Caki2 (cell line): ENCODE data around the gene ZDHHC14. TPM values are rescaled to one million over a fixed set of nuclear protein-coding genes. Genes with fewer than 3 reads are reported as not detected.
A peak's percentile ranks its signal among the peaks of the same experiment; 100 is the strongest.

Experiments used
- DNase-seq: peaks from one replicate; pipeline ENCODE4 v3.0.0-alpha.2; 2015; ENCODE audit warnings: low read depth
- in situ Hi-C: cut with HindIII; loops from 2 replicates; pipeline ENCODE4 v1.10.0; 2016; ENCODE audit warnings: low sequenced_read_pairs, low pct_unique_long_range_greater_than_20kb, mixed read lengths
- total RNA-seq: library from RNA; depleted of rRNA; stranded (reverse); fragments of >200 nt; shearing (Covaris generic); gene quantifications from 2 replicates; pipeline ENCODE4 v1.2.3, GENCODE V29; 2014; ENCODE audit warnings: low replicate concordance

The ZDHHC14 gene
- total RNA-seq, 1 experiment from 2014 or later: 9.8 TPM

DNA sequence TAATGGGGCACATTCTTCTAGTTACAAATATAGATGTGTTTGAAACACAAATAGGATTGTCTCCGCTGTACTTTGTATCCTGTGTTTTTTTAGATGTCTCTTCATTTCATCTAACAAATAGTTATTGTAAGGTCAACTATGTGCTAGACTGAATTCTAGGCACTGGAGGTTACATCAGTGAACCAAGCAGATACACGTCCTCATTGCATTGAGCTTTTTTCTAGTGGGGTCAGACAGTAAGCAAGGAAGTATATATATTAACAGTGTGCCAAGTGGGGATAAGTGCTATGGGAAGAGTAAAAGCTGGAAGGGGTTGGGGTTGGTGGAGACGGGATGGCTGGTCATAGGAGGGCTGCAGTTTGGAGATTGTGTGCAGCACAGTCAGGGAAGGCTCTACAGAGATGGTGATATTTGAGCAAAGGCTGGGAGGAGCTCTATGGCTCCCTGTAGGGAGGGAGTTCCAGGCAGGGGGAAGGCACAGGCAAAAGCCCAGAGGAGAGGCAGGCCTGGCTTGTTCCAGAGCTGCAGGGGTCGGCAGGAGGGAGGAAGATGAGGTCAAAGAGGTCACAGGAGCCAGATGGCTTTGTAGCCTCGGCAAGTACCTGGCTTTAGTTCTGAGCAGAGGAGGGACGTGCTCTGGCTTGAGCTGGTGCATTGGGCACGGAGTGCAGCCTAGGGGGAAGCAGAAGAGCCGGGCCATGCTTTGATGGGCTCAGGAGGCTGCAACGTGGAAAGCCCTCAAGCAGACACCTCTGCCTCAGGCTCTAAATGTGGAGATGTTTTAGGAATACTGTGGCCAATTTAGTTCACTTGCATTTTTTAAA, 152.3 kb downstream of the ZDHHC14 start:
- in situ Hi-C loops: no loop called here
- DNase-seq: no peak

DNA sequence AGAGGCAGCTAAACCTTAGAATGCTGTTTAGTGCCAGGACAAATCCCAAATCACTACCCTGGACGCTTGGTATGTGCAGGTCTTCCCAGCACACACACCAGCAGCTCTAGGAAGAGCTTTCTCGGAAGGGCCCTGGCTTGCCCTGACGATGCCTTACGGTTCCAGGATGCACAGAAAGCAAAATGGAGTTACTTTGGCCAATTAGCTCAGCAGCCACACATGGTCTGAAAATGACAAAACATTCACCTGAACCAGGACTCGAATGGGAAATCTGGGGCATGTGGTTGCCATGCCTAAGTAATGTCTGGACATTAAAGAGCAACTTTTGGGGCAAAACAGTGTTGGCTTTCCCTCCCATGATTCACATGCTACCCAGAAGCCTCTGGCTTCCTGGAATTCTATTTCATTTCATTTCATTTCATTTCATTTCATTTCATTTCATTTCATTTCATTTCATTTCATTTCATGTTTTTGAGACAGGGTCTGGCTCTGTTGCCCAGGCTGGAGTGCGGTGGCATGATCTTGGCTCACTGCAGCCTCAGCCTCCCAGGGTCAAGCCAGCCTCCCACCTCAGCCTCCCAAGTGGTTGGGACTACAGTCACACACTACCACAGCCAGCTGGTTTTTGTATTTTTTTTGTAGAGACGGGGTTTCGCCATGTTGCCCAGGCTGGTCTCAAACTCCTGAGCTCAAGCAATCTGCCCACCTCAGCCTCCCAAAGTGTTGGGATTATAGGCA, 153.3 kb downstream of the ZDHHC14 start:
- in situ Hi-C loops: no loop called here
- no peak for DNase-seq

DNA sequence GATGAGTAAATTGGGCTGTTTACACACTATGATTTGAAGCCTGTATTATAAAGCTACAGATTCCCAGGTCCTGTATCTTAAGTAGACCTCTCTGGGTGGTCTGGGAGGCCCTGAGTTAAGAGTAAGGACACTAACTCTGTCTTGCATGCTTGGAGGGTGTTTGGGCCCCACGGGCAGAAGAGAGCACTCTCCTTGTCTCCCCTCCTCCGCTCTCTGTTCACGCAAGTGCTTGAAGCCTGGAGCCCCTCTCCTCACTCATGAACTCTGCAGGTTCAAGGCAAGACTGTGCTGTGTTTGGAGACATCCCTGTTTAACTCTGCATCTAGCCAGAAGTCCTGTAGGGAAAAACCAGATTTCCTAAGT, 154.0 kb downstream of the ZDHHC14 start:
- in situ Hi-C loops: no loop called here
- no peak for DNase-seq

DNA sequence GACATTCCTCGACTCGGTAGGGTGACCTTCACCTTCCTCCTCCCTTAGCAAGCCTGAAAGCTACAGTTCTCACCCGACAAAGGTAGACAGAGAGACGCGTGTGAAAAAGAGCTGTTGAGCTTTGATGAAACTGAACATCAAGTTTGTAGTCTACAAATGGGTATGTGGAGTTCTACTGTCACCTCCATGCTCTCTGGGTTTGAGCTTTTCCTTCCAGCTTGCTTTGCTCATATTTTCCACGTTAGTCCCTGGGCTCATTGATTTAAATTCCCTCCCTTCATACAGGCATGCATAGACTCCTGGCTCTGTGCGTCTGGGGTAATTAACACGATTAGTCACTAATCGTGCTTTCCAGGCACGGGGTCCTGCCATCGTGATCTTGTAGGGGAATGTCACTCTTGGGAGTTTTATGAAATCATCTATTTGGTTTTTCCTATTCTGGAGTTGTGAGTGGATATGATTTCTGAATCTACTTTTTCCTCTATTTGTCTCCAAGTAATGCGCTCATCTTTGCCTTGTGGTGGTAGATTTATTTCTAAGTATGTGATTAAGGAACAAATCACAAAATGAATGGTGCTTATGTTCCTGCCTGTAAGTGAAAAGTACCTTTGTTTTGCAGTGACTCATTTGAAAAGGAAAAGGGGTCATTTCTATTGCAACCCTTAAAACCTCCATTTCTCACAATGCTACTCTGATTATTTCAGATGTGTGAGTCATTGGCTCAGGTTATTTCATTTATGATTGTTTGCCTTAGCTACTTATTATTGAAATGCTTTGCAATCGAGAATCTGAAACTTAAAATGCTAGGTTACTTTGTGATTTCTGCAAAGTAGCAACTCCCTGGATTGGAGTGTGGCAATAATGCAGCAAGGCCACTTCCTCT, 154.6 kb downstream of the ZDHHC14 start:
- DNase-seq: peak; percentile 53

DNA sequence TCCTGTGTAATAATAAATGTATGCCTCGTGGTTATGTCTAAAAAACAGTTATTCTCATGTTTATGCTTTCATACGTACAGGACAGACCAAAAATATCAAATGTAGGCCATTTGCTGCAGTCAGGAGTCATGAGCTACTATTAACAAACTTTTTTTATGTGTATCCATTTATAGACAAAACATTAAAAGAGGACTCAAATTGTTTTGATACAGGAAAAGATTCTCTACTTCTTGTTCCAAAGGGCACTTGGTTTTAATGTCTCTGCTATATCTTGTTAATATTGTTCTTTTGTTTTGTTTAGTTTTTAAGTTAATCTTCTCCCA, 155.2 kb downstream of the ZDHHC14 start:
- in situ Hi-C loops: no loop called here
- no peak for DNase-seq

More for the DNA sequence above, 154.6 kb downstream of the ZDHHC14 start:
- in situ Hi-C loops: no loop called here

DNA sequence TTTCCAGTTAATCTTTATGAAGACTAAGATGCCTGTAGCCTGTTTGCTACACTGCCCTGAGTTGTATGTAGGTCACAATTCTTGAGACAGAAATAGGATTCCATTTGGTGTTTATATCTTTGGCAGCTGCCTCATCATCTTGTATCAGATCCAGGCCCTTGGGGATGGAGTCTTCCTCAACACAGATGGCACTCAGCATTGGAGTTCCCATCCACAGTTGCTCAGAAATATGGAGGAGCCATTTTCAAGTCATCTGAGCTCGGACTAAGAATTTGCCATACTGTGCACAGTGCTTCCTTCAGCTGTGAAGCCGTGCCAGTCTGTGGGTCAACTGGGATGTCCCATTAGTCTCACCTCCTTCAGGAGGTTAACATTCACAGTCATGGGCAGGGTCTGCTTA, 156.6 kb downstream of the ZDHHC14 start:
- in situ Hi-C loops: no loop called here
- no peak for DNase-seq

DNA sequence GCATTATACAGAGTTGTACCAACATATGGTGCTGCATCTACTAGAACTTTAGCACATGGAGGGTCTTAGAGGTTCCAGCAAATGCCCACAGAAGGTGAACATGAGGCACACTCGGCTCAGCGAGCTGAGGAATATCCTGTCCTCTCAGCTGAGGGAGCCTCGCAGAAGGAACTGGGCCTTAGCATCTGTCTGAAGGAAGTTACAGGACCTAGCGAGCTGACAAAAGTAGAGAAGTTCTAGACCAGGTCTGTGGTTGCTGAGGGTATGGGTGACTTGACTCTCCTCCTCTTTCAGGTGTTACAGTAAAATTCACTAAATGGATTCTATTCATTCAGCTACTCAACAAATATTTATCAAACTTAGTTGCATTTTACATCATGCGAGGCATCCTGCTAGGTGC, 157.2 kb downstream of the ZDHHC14 start:
- in situ Hi-C loops: no loop called here
- DNase-seq: no peak

DNA sequence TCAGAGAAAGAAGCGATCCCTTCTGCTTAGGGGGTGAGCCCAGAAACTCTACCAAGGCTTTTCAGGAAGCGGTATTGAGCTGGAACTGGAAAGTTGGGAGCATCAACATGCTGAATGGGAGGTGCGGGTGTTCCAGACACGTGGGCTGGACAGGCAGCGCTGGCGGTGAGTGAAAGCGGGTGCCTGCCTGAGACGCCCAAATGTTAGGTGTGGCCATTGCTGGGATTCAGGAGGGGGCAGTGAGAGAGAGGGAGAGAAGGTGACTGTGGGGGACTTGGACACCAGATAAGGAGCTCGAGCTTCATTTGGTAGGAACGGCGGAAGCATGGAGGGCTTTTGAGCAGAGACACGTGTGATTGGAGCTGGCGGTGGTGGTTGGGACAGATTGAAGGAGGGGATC, 157.7 kb downstream of the ZDHHC14 start:
- in situ Hi-C loops: no loop called here
- no peak for DNase-seq

DNA sequence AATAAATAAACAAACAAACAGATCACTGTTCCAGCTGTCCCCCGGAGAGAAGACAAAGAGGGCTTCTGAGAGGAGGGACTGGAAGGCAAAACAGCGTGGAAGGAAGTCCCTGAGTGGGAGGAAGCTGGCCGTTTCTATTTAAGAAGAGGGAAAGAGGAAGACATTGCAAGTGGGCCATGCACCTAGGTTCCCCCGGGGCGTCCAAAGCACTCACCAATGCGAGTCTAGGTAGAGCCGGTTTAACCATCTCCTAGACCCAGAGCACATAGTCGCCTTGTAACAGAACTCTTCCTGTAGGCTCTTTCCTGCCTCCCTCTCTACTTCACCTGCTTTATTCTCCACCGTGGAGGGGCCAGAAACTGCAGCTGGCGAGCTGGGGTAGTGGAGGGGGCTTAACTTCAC, 158.4 kb downstream of the ZDHHC14 start:
- DNase-seq: no peak
- in situ Hi-C loops: no loop called here

DNA sequence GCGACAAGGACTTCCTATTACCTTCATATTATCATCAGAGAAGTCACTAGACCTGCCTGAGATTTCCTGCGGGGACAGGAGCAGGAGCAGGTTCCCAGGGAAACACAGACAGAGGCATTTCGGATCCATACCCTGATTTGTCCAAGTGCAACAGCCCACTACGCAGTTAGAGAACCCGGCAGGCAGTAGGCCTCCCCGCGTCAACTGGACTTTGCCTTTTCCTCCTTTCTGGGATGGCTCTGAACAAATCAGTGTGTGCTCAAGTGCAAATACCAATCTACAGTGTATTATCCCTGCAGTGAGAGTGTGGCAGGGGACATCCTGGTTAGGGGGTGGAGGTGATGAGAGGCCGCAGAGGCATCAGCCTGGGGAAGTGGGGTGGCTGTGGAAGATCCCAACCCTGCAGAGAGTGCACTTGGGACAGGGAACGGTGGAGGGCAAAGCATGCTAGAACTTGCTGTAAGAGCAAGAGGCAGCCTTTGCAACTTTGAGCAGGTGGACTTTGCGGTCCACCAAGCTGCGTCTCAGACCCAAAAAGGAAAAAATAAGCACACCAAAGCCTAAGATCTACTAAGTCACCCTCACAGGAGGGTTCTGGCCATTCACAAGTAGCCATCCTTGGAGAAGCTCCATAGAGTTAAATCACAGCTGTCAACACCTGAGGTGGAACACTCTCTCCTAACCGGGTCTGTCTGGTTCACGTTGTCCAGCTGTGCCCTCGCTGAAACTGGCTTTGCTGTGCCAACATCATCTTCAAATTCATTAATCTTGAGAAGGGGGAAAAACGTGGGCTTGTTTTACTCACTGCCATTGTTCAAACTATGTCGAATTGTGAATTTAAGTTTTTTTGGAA, 159.1 kb downstream of the ZDHHC14 start:
- in situ Hi-C loops: no loop called here
- DNase-seq: no peak

DNA sequence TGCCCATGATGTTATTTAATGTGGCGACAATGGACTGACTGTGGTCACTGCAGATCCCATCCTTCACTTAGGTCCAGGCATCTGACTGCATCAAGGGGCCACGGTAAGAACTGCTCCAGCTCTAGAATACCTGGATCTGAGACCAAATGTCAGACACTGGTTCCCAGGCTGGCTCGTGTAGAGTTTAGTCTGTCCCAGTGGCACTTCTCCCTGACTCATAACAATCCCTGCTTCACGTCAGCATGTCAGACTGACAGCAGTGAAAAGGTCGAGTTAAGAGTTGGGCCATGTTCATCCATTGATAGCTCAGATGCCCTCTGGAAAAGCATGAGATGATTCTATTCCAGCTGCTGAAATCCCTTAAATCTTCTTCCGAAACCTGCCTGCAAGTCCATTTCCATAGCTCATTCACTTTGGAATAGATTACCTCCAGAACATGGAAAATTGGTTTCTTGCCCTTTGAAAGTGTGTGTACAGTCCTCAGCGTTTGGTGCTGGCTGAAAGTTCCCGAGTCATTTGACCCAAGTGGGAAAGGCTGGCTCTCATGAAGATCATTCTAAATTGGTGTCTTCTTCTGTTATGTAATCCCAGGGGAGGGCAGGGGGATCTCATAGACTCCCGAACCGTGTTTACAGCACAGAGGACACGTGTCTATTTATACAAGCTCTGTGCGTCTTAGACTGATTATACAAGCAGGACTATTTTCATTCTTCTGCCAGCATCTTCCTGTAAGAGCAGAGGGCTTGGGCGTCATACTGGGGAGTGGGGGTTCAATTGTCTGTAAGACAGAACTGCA, 160.8 kb downstream of the ZDHHC14 start:
- in situ Hi-C loops: no loop called here
- DNase-seq: no peak

DNA sequence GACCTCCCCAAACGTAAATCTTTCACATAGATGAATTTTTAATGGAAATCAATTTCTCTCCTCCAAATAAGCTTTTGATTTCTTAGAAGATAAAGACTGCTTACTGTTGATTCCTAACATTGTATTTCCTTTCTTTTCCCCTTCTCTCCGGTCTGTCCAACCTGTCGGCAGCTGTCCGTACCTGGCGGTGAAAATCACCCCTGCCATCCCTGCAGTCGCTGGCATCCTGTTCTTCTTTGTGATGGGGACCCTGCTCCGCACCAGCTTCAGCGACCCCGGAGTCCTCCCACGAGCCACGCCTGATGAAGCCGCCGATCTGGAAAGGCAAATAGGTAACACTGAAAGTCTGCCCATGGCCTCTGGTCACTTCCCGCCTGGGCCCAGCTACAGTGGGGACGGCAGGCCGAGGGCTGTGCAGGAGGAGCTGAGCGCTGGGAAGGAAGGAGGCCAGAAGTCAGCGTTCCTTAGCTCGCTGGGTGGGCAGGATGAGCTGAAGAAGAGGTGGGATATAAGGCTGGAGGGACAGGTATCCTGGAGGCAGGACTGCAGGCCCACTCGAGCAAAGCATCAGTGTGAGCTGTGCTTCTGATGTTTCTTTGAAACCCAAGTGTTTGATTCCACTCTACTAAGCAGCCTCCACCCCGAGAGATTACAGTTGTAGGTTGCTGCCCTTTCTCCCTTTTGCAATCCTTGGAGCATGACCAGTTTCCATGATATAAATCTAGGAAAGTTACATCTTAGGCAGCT, 161.6 kb downstream of the ZDHHC14 start:
- in situ Hi-C loops: no loop called here
- DNase-seq: no peak

DNA sequence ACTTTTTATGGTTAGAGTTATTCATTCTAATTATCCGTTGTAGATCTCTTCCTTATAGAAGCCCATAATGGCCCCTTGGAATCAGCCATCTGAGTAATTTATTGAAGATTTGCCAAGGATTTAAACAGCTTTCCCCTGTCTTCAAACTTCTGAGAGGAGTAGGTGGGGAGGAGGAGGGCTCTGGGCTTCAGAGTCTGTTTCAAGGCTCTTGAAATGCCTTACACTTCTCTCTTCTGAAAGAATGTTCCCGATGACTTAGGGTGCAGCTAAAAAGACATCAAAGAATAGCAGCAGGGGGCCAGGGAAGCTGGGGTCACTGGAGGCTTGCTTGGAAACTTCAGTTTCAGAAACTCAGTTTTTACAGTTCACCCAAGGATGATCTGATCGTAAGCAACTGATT, 165.3 kb downstream of the ZDHHC14 start:
- no peak for DNase-seq
- in situ Hi-C loops: no loop called here

DNA sequence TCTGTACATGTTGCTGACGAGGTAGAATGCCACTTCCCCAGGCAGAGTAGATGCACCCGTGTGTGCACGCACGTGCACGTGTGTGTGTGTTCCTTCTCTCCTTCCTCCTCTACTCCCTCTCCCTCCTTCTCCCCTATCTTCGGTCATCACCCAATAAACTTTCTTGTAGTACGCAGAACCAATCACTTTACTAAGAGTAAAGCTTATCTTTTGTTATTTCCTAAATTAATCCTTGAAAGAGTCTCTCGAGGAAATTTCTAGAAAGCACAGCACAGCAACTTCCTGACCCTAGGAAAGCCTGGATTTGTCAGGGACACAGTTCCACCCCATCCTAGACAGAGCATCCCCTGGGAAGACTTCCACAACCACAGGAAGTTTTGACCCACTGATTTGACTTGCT, 166.1 kb downstream of the ZDHHC14 start:
- DNase-seq: no peak
- in situ Hi-C loops: no loop called here

DNA sequence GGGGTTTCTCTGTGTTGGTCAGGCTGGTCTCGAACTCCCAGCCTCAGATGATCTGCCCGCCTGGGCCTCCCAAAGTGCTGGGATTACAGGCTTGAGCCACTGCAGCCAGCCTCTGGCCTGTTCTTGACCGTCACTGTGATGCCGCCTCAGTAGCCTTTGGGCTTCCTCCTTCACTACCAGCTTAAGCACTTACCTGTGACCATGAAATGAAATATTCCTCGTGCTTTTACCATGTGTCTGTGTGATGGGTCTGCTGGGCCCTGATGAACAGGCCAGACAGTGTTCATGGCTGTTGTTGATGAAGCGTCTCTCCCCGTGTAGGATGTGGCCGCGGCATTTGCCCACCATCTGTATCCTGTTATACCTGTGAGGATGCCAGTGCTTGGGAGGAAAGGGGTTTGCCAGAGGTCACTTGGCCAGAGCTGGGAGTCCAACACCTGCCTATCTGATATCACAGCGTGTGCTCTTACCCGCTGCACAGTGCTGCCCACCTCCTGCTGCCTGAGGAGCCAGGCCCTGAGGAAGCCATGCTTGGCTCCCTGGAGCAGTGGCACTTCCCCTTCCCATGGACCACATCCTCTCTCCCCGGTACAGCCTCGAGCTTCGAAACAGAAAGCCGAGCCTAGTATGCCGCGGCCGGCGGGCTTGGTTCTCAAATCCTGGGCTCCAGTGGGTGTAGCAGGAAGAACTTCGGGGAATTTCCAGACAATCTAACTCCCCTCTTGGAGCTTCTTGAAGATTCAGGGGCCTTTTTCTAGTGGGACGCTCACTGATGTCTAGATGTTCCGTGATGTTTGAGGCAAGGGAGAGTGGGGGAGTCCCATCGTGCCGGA, 167.9 kb downstream of the ZDHHC14 start:
- DNase-seq: no peak
- in situ Hi-C loops: no loop called here

DNA sequence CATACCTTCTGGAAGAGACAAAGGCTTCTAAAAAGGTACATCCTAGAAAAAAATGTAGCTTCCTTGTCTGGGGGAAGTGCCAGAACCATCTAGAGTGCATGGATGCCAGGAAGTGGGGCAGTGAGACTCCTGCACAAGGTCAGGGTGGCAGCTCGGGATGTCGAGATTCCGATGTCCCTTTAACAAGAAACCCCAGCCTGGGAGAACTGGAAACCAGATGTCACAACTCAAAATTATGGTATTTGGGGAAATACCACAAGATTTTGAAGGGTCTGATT, 168.4 kb downstream of the ZDHHC14 start:
- in situ Hi-C loops: no loop called here
- no peak for DNase-seq
